Kidney epithelial cell (primary cell): ENCODE measurements around the gene PNMA1. TPM values are rescaled to one million over a fixed set of nuclear protein-coding genes. Genes with fewer than 3 reads are reported as not detected.

Source experiments
- DNase-seq: peaks from one replicate; pipeline ENCODE4 v3.0.0-alpha.2; 2010; ENCODE audit warnings: low read depth
- H3K27me3 ChIP-seq: 2 replicates; pipeline ENCODE4 v1.6.0; 2011; ENCODE audit warnings: low read length; ENCODE audit not compliant: control insufficient read depth, insufficient read depth
- H3K36me3 ChIP-seq: 2 replicates; pipeline ENCODE4 v1.5.1; 2011; ENCODE audit warnings: low read length; ENCODE audit not compliant: control insufficient read depth, insufficient read depth
- H3K4me3 ChIP-seq: 2 replicates; pipeline ENCODE4 v1.5.1; 2011; ENCODE audit warnings: low read depth, mild to moderate bottlenecking, control low read depth, low read length
- total RNA-seq: library from RNA; depleted of rRNA; stranded (reverse); fragments of >200 nt; gene quantifications from 2 replicates; pipeline ENCODE4 v1.2.3, GENCODE V29; 2015
- TF ChIP-seq, protein P1 (sequence below): IDR thresholded peaks from 2 replicates; pipeline ENCODE4 v1.5.1; 2011; ENCODE audit warnings: mild to moderate bottlenecking, moderate library complexity, low read length, control low read depth, inconsistent platforms; ENCODE audit not compliant: insufficient read depth, poor library complexity, severe bottlenecking

PNMA1 gene
- total RNA-seq, 1 donor from 2014 or later: 31.0 TPM

DNA sequence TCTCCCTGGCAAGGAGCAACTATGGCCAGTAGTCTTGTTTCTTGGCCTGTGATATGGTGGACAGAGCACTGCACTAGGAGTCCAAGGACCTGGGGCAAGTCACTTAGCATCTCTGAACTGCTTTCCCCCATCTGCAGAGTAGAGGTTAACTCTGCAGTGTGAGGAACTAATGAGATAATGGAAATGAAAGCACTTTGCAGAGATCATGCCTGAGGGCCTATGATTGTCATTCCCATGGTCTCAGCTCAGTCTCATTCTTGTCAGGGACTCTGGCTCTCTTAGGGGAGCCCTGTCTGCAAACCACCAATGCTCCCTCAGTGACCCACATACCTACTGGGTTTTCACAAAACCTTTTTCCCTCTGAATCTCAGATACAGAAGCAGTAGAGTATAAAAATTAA lies 6.5 kb upstream of the PNMA1 start:
- TF ChIP-seq, protein P1, sequence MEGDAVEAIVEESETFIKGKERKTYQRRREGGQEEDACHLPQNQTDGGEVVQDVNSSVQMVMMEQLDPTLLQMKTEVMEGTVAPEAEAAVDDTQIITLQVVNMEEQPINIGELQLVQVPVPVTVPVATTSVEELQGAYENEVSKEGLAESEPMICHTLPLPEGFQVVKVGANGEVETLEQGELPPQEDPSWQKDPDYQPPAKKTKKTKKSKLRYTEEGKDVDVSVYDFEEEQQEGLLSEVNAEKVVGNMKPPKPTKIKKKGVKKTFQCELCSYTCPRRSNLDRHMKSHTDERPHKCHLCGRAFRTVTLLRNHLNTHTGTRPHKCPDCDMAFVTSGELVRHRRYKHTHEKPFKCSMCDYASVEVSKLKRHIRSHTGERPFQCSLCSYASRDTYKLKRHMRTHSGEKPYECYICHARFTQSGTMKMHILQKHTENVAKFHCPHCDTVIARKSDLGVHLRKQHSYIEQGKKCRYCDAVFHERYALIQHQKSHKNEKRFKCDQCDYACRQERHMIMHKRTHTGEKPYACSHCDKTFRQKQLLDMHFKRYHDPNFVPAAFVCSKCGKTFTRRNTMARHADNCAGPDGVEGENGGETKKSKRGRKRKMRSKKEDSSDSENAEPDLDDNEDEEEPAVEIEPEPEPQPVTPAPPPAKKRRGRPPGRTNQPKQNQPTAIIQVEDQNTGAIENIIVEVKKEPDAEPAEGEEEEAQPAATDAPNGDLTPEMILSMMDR: no peak
- H3K4me3 ChIP-seq: no peak overlapping the region
- H3K36me3 ChIP-seq: peaks cover 5% of the 10 kb centered on the region
- no peak for DNase-seq
- no peaks in the 10 kb centered on the region for H3K27me3 ChIP-seq

DNA sequence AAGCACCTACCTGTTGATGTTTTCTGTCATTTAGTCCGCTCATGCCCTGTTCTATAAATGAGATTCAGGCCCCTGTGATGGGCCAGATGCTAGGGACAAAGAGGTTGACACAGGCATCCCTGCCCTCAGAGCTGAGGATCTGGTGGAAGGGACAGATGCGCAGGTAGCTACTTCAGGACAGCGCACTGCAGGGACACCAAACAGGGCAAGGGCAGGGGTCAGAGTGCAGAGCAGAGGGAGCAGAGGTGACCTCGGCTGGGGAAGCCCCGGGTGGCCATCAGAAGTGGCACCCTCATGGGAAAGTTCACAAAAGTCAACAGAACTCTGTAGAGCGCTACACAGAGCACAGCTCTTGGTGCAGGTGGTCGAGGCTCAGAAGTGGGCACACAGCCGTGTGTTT lies 5.6 kb upstream of the PNMA1 start:
- DNase-seq: no peak
- peaks cover 5% of the 10 kb centered on the region for H3K36me3 ChIP-seq
- no peaks in the 10 kb centered on the region for H3K27me3 ChIP-seq
- TF ChIP-seq, protein P1: no peak
- H3K4me3 ChIP-seq: no peak overlapping the region

DNA sequence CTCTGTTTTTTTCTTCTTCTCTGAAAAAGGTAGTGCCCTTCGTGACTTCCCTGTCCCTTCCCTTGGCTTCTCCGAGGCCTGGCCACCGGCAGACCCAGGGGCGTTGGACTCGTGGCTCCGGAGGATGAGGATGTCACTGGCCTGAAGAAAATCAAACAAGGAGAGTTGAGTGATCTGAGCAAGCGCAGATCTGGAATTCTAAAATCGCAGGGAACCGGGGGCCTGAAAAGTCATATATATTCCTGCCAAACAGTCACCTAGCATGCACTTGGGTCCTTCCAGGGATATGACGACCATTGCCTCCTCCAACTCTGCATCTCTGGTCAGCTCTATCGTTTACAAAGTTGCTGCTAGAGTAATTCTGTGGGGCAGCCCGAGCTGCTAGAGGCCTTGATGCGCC lies 5.2 kb upstream of the PNMA1 start:
- DNase-seq: no peak
- Histone ChIP-seq H3K27me3 (no peaks in the 10 kb centered on the region), H3K36me3 (peaks cover 4% of the 10 kb centered on the region), H3K4me3 (no peak overlapping the region)
- TF ChIP-seq, protein P1: no peak

DNA sequence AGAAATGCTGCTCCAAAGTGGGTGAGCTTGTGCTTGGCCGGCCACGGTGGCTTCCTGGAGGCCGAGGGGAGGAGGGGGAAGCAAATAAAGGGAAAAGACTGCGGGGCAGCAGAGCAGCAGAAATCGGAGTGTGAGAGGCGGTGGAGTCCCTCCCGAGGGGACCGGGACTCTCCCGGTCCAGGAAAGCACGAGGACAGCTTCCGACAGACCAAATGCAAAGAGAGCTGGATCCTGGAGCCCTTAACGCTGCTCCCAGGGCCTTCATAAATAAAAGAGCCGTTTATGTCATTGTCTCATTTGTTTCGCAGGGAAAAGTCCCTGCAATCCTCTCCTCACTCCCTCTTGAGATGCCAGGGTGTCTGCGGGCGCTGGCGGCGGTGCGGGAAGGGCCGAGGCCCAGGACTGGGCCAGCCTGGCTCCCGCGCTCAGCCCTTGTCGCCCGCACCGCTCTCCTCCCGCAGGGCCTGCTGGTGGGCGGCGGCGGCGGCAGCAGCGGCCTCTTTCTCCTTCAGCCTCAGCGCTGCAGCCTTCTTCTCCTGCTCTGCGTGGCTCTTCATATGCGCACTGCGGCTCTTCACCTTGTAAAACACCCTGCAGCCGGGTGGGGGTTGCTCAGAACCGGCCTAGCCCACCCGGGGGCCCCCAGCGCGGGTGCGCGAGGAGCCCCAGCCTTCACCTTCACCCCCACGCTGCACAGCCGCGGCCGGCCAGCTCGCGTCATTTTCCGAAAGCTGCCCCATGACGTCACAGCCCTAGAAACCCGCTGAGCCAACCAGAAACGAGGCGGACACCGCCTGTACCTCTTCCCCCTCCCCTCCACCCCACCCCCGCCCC lies 4.5 kb upstream of the PNMA1 start:
- no peak overlapping the region for H3K4me3 ChIP-seq
- peaks cover 4% of the 10 kb centered on the region for H3K36me3 ChIP-seq
- TF ChIP-seq, protein P1: no peak
- no peak for DNase-seq
- no peaks in the 10 kb centered on the region for H3K27me3 ChIP-seq

DNA sequence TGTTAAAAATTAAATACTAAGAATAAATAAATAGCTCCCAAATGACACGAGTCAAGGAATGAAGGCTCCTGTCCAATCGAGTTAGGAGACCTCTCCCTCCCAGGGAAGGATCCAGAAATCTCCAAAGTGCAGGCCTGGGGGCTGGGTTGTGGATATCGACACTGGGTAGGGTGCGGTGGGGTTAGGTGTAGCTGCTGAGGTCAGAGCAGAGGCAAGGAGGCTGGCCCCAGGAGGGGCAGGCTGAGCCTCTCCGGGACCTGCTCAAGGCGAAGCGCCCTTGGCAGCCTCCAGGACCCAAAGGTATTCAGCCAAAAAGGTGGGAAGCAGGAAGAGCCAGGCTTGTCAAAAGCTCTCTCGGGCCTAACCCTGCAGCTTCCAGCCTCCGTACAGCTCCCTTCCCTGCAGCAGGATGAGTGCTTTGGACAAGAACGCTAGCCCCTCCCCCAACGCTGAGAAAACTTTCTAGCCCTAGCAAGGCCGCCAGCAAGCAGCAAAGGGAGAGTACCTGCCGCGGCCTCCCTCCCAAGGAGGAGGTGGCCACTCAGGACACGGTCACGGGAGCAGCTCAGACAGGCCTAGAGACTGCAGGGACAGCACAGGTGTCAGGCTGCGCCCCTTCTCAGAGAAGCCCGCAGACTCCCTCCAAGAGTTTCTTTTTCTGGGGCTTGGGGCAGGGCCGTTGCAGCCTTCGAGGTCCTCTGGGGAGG lies 3.7 kb upstream of the PNMA1 start:
- DNase-seq: no peak
- TF ChIP-seq, protein P1: no peak
- Histone ChIP-seq H3K27me3 (no peaks in the 10 kb centered on the region), H3K36me3 (peaks cover 4% of the 10 kb centered on the region), H3K4me3 (no peak overlapping the region)
